Fibroblast of mammary gland (primary cell): Measurements from ENCODE around the gene CDC25C.

Source experiments
- DNase-seq: peaks from one replicate; pipeline ENCODE4 v3.0.0-alpha.2; 2010; ENCODE audit warnings: low read depth
- H3K4me3 ChIP-seq: 2 replicates; pipeline ENCODE4 v1.5.1; 2011; ENCODE audit warnings: low read depth, mild to moderate bottlenecking, low read length, moderate library complexity; ENCODE audit not compliant: control insufficient read depth
- CTCF ChIP-seq: conservative IDR thresholded peaks from 2 replicates; pipeline ENCODE4 v1.5.1; 2011; ENCODE audit warnings: low read depth, low read length, inconsistent platforms; ENCODE audit not compliant: control insufficient read depth, insufficient read depth

Gene CDC25C

GRCh38 chr5:138282920-138283742, 48.5 kb downstream of the CDC25C start:
- H3K4me3 ChIP-seq, result no peak overlapping the region
- peak; percentile 49 for TF ChIP-seq CTCF
- DNase-seq, result peak; percentile 60

- H3K4me3 ChIP-seq, result no peak overlapping the region
- DNase-seq, result no peak
- TF ChIP-seq CTCF, result no peak
These were observed 50.7 kb downstream of the CDC25C start for GRCh38 chr5:138280915-138281314.

- TF ChIP-seq CTCF, result no peak
- no peak for DNase-seq
- no peak overlapping the region for H3K4me3 ChIP-seq
These were observed 55.1 kb downstream of the CDC25C start for GRCh38 chr5:138276402-138277054.

GRCh38 chr5:138275895-138276294, 55.7 kb downstream of the CDC25C start:
- DNase-seq, result no peak
- no peak overlapping the region for H3K4me3 ChIP-seq
- TF ChIP-seq CTCF, result no peak

GRCh38 chr5:138275379-138275782, 56.2 kb downstream of the CDC25C start:
- no peak overlapping the region for H3K4me3 ChIP-seq
- DNase-seq, result no peak
- no peak for TF ChIP-seq CTCF

GRCh38 chr5:138274189-138274853, 57.3 kb downstream of the CDC25C start, which contains the start of gene GFRA3:
TSS of gene GFRA3 (minus strand) at chr5:138274621. CDS start at chr5:138274424, 197 bp downstream.
- peak within 1 kb of the TSS; percentile 9 for H3K4me3 ChIP-seq
- no peak for DNase-seq
- TF ChIP-seq CTCF, result no peak
